K562 (cell line): ENCODE measurements around the gene LRP1B.

Source experiments
- BRF2 ChIP-seq: IDR thresholded peaks from 3 replicates; pipeline ENCODE4 v1.6.1; 2011; ENCODE audit warnings: borderline replicate concordance, mild to moderate bottlenecking; ENCODE audit not compliant: insufficient read length, insufficient read depth
- CEBPB ChIP-seq: fragments of 450-650 bp; IDR thresholded peaks from 2 replicates; pipeline ENCODE4 v1.6.1; 2016; ENCODE audit warnings: missing genetic modification characterization, missing compliant biosample characterization
- CREB1 ChIP-seq, 2 experiments: sonication (generic) in 1 of 2; formaldehyde crosslinking in 1 of 2; IDR thresholded peaks; 2 replicates each; pipeline versions ENCODE4 v1.6.1 to v1.8.0; 2012 to 2022; ENCODE audit warnings: inconsistent platforms in 1 of 2, mild to moderate bottlenecking in 1 of 2, missing genetic modification reagents in 1 of 2, moderate library complexity in 1 of 2
- CTBP1 ChIP-seq: fragments of 450-650 bp; IDR thresholded peaks from 2 replicates; pipeline ENCODE4 v1.6.1; 2016; ENCODE audit warnings: borderline replicate concordance
- CTCF ChIP-seq, 3 experiments: IDR thresholded peaks in 2 of 3; conservative IDR thresholded peaks in 1 of 3; 2 replicates each; pipeline ENCODE4 v1.5.1; 2011 to 2012; ENCODE audit warnings: low read length in 3 of 3, mild to moderate bottlenecking in 3 of 3, control low read depth in 2 of 3, improper control_type of control experiment in 1 of 3, inconsistent platforms in 1 of 3, low read depth in 1 of 3, mixed read lengths in 1 of 3, moderate library complexity in 1 of 3; ENCODE audit not compliant: insufficient read depth in 2 of 3
- EWSR1 ChIP-seq: fragments of 450-650 bp; IDR thresholded peaks from 2 replicates; pipeline ENCODE4 v1.6.1; 2018; ENCODE audit warnings: borderline replicate concordance, mild to moderate bottlenecking, low read depth, moderate library complexity; ENCODE audit not compliant: partially characterized antibody
- FOXA1 ChIP-seq: fragments of 450-650 bp; IDR thresholded peaks from 2 replicates; pipeline ENCODE4 v1.6.1; 2016; ENCODE audit warnings: mild to moderate bottlenecking, borderline replicate concordance
- KDM1A ChIP-seq, 2 experiments: fragments of 450-650 bp; IDR thresholded peaks; 2 replicates each; pipeline ENCODE4 v1.6.1; 2016; ENCODE audit warnings: mild to moderate bottlenecking in 2 of 2
- PYGO2 ChIP-seq: fragments of 450-650 bp; IDR thresholded peaks from 2 replicates; pipeline ENCODE4 v1.6.1; 2016; ENCODE audit warnings: mild to moderate bottlenecking, missing genetic modification characterization, moderate library complexity, missing compliant biosample characterization
- SREBF2 ChIP-seq: sonication (generic); formaldehyde crosslinking; IDR thresholded peaks from 2 replicates; pipeline ENCODE4 v1.4.0; 2020; ENCODE audit warnings: mild to moderate bottlenecking, missing genetic modification reagents
- ZMIZ1 ChIP-seq, 2 experiments: fragments of 150-350 bp in 1 of 2; IDR thresholded peaks; 2 replicates each; pipeline ENCODE4 v1.6.1; 2012 to 2016; ENCODE audit warnings: low read depth in 2 of 2, low read length in 2 of 2, mild to moderate bottlenecking in 1 of 2, moderate library complexity in 1 of 2
- ZNF644 ChIP-seq: fragments of 200-800 bp; sonication (Bioruptor generic); IDR thresholded peaks from 2 replicates; pipeline ENCODE4 v1.6.1; 2016; ENCODE audit warnings: low read depth, missing genetic modification characterization, missing compliant biosample characterization

GRCh38 chr2:141766225-141766624 is 364.6 kb downstream of the LRP1B start:
- TF ChIP-seq CTCF (IDR thresholded peaks at IDR 0.05 in 2 of 3, conservative IDR thresholded peaks at IDR 0.05 in 1 of 3; ENCODE audit: insufficient read depth in 2 of 3, low read depth in 1 of 3, low read length in 3 of 3) (no peak), KDM1A (IDR thresholded peaks at IDR 0.05) (no peak), CEBPB (tag) (no peak), ZNF644 (tag) (no peak), EWSR1 (no peak), FOXA1 (no peak), PYGO2 (no peak), BRF2 (no peak), SREBF2 (no peak), CREB1 (IDR thresholded peaks at IDR 0.05) (no peak), CREB1 (CRISPR knock-in tag; IDR thresholded peaks at IDR 0.05) (no peak), CTBP1 (no peak), ZMIZ1 (IDR thresholded peaks at IDR 0.05; ENCODE audit: low read depth in 2 of 2, low read length in 2 of 2) (no peak)
